ENCODE measurements around the gene SLC25A17. TPM values are rescaled to one million over a fixed set of nuclear protein-coding genes. Genes with fewer than 3 reads are reported as not detected.
A peak's percentile ranks its signal among the peaks of the same experiment; 100 is the strongest.

SLC25A17 gene
- polyA plus RNA-seq, 1 donor (not counting 4 experiments of a cell fraction or from before 2014, with no cell fraction given) = 40.0 TPM

DNA sequence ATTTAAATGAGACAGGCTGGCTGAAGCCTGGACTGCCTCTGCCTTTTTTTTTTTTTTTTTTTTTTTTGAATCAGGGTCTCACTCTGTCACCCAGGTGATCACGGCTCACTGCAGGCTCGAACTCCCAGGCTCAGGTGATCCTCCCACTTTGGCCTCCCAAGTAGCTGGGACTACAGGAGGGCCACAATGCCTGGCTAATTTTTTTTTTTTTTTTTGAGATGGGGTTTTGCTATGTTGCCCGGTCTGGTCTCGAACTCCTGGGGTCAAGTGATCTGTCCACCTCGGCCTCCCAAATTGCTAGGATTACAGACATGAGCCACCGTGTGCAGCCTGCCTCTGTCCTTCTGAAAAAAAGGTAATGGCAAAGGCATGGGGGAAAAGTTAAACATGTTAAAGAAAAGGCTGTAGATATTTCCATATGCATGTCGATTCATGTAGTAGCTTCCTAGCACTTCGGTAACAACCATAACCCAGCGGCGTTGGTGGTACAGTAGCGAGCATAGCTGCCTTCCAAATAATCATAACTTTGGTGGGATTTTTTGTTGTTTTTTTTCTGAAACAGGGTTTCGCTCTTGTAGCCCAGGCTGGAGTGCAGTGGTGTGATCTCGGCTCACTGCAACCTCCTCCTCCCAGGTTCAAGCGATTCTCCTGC is 91.1 kb downstream of the SLC25A17 start:
- Histone ChIP-seq H4K20me1 (ENCODE audit: control insufficient read depth, extremely low read depth, insufficient read depth, low read length) (no peaks in the 10 kb centered on the region), H3K9me1 (ENCODE audit: control insufficient read depth, extremely low read depth, insufficient read depth, low read length) (no peaks in the 10 kb centered on the region), H3K4me2 (ENCODE audit: control insufficient read depth, extremely low read depth, insufficient read depth, low read depth, low read length) (peak overlapping the region; percentile 78), H3K9ac (ENCODE audit: control insufficient read depth, extremely low read depth, insufficient read depth, low read length) (peak overlapping the region; percentile 68), H3K36me3 (ENCODE audit: control insufficient read depth in 2 of 2, extremely low read depth in 1 of 2, insufficient read depth in 2 of 2, low read length in 2 of 2) (no peaks in the 10 kb centered on the region), H3K9me3 (ENCODE audit: control insufficient read depth, low read depth, low read length) (no peaks in the 10 kb centered on the region), H3K4me1 (ENCODE audit: control insufficient read depth, extremely low read depth, insufficient read depth, low read length) (peaks cover 35% of the 10 kb centered on the region), H3K27me3 (ENCODE audit: control insufficient read depth, extremely low read depth, insufficient read depth, low read length) (no peaks in the 10 kb centered on the region), H3K4me3 (ENCODE audit: control insufficient read depth in 2 of 3, extremely low read depth in 1 of 3, insufficient read depth in 2 of 3, low read depth in 1 of 3, low read length in 3 of 3) (peak overlapping the region in 2 of 3 experiments; percentile 36 to 46), H3K79me2 (ENCODE audit: control insufficient read depth, insufficient read depth, low read length) (no peaks in the 10 kb centered on the region), H2AFZ (ENCODE audit: control insufficient read depth, low read length) (peak overlapping the region; percentile 73), H3K27ac (ENCODE audit: control insufficient read depth, insufficient read depth, low read length) (peak overlapping the region; percentile 77)
- peak; percentile 80 for FAIRE-seq
- no peak for DNase-seq (ENCODE audit: low read depth, low spot score)
- dilution Hi-C loops (cut with MboI; ENCODE audit: extremely low pct_ligation_motif_present, low sequenced_read_pairs) = no loop called here
- TF ChIP-seq EZH2 (IDR thresholded peaks at IDR 0.05; ENCODE audit: low read length) = no peak
- TF ChIP-seq, protein P1, sequence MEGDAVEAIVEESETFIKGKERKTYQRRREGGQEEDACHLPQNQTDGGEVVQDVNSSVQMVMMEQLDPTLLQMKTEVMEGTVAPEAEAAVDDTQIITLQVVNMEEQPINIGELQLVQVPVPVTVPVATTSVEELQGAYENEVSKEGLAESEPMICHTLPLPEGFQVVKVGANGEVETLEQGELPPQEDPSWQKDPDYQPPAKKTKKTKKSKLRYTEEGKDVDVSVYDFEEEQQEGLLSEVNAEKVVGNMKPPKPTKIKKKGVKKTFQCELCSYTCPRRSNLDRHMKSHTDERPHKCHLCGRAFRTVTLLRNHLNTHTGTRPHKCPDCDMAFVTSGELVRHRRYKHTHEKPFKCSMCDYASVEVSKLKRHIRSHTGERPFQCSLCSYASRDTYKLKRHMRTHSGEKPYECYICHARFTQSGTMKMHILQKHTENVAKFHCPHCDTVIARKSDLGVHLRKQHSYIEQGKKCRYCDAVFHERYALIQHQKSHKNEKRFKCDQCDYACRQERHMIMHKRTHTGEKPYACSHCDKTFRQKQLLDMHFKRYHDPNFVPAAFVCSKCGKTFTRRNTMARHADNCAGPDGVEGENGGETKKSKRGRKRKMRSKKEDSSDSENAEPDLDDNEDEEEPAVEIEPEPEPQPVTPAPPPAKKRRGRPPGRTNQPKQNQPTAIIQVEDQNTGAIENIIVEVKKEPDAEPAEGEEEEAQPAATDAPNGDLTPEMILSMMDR (optimal IDR thresholded peaks at IDR 0.05 in 1 of 3, IDR thresholded peaks at IDR 0.05 in 1 of 3, conservative IDR thresholded peaks at IDR 0.05 in 1 of 3; ENCODE audit: extremely low read depth in 1 of 3, insufficient read depth in 2 of 3, low read length in 3 of 3) = no peak

DNA sequence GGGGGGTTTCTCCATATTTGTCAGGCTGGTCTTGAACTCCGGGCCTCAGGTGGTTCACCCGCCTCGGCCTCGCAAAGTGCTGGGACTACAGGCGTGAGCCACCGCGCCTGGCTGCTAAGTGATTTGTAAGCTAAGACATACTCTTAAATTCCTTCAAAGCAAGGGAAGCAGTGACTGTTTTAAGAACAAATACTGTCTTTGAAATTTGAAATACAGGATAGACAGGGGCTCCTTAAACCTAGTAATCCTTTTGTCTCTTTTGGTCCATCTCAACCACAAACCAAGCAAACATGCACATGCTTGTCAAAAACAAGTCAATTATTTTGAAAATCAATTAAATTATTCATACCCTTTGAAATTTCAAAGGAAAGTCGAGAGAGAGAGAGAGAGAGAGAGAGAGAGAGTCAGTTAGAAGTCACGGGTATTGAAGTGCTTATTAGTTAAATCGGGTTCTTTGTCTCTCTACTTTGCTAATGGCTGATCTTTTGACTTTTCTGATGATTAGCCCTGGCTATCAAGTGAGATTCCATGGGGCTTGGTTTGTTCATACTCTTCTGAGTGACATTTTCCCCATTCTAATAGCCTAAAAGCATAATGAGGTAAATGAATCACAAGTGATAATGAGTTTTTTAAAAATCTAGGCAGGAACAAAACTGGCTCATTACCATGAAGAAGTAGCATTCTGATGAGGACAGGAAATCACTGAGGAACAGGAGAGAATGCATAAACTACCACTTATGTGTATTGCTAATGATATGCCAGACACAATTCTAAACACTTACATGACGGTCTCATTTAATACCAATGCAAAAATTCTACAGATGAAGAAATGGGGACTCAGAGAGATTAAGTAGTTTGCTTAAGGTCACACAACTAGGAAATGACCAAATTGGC is 91.8 kb downstream of the SLC25A17 start:
- H3K4me3 ChIP-seq (ENCODE audit: control insufficient read depth in 2 of 3, extremely low read depth in 1 of 3, insufficient read depth in 2 of 3, low read depth in 1 of 3, low read length in 3 of 3) = no peak overlapping the region
- DNase-seq (ENCODE audit: low read depth, low spot score) (peak; percentile 66), FAIRE-seq (no peak)
- H3K9me3 ChIP-seq (ENCODE audit: control insufficient read depth, low read depth, low read length) = no peaks in the 10 kb centered on the region
- no peak overlapping the region for H3K9ac ChIP-seq (ENCODE audit: control insufficient read depth, extremely low read depth, insufficient read depth, low read length)
- peak overlapping the region; percentile 77 for H3K27ac ChIP-seq (ENCODE audit: control insufficient read depth, insufficient read depth, low read length)
- H3K9me1 ChIP-seq (ENCODE audit: control insufficient read depth, extremely low read depth, insufficient read depth, low read length) = no peaks in the 10 kb centered on the region
- no peaks in the 10 kb centered on the region for H3K27me3 ChIP-seq (ENCODE audit: control insufficient read depth, extremely low read depth, insufficient read depth, low read length)
- dilution Hi-C loops (cut with MboI; ENCODE audit: extremely low pct_ligation_motif_present, low sequenced_read_pairs) = no loop called here
- no peaks in the 10 kb centered on the region for H3K79me2 ChIP-seq (ENCODE audit: control insufficient read depth, insufficient read depth, low read length)
- peaks cover 27% of the 10 kb centered on the region for H3K4me1 ChIP-seq (ENCODE audit: control insufficient read depth, extremely low read depth, insufficient read depth, low read length)
- H2AFZ ChIP-seq (ENCODE audit: control insufficient read depth, low read length) = no peak overlapping the region
- H3K36me3 ChIP-seq (ENCODE audit: control insufficient read depth in 2 of 2, extremely low read depth in 1 of 2, insufficient read depth in 2 of 2, low read length in 2 of 2) = no peaks in the 10 kb centered on the region
- H3K4me2 ChIP-seq (ENCODE audit: control insufficient read depth, extremely low read depth, insufficient read depth, low read depth, low read length) = peak overlapping the region; percentile 78
- TF ChIP-seq EZH2 (IDR thresholded peaks at IDR 0.05; ENCODE audit: low read length) = no peak
- no peaks in the 10 kb centered on the region for H4K20me1 ChIP-seq (ENCODE audit: control insufficient read depth, extremely low read depth, insufficient read depth, low read length)
